ENCODE data around the gene SGMS1. TPM values are rescaled to one million over a fixed set of nuclear protein-coding genes. Genes with fewer than 3 reads are reported as not detected.

The SGMS1 gene
- total and polyA plus RNA-seq, 10 donors: 5.9 to 84.3 (median 34.6) TPM

DNA sequence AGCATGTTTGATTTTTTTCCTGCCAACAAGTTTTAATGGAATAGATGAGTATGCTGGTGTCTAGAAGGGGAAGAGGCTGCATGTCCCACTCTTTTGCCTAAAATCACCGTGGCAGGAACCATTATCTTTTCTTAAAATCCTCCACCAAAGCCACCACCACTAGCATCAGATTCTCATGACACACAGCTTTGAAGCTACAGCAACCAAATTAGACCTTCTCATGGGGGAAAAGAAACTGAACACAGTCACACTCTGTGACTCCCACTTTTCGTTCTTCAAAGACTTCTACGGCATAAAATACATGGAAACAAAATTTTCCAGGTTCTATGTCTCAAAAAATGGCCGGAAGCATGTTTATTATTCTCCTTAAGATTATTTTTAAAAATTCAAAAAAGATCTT lies 81.8 kb downstream of the SGMS1 start:
- peaks cover 25 to 75% (median 48%) of the 10 kb centered on the region in 6 donors for H3K4me1 ChIP-seq
- DNase-seq: no peak
- TF ChIP-seq, protein P1, sequence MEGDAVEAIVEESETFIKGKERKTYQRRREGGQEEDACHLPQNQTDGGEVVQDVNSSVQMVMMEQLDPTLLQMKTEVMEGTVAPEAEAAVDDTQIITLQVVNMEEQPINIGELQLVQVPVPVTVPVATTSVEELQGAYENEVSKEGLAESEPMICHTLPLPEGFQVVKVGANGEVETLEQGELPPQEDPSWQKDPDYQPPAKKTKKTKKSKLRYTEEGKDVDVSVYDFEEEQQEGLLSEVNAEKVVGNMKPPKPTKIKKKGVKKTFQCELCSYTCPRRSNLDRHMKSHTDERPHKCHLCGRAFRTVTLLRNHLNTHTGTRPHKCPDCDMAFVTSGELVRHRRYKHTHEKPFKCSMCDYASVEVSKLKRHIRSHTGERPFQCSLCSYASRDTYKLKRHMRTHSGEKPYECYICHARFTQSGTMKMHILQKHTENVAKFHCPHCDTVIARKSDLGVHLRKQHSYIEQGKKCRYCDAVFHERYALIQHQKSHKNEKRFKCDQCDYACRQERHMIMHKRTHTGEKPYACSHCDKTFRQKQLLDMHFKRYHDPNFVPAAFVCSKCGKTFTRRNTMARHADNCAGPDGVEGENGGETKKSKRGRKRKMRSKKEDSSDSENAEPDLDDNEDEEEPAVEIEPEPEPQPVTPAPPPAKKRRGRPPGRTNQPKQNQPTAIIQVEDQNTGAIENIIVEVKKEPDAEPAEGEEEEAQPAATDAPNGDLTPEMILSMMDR (IDR thresholded peaks at IDR 0.05 in 8 of 11, conservative IDR thresholded peaks at IDR 0.05 in 3 of 11): no peak
- TF ChIP-seq POLR2A (IDR thresholded peaks at IDR 0.05) (no peak), POLR2AphosphoS5 (IDR thresholded peaks at IDR 0.05) (no peak)
- no peak overlapping the region for H3K27ac ChIP-seq
- intact Hi-C loops (cut with DNase I; ENCODE audit: low total_unique reads): no loop called here
- H3K27me3 ChIP-seq (replicated peaks in 1 of 7): no peaks in the 10 kb centered on the region
- no peak overlapping the region for H3K4me3 ChIP-seq
- no peaks in the 10 kb centered on the region for H3K36me3 ChIP-seq
- 69 to 85% (median 72%) methylated on average over 4 of the region's 4 CpGs for WGBS, 5 donors
- H3K9me3 ChIP-seq: no peaks in the 10 kb centered on the region

- 65 to 94% (median 85%) methylated on average over 2 of the region's 2 CpGs for WGBS, 5 donors
- Histone ChIP-seq H3K4me3 (no peak overlapping the region), H3K36me3 (no peaks in the 10 kb centered on the region), H3K27me3 (replicated peaks in 1 of 7) (no peaks in the 10 kb centered on the region), H3K4me1 (peaks cover 25 to 75% (median 48%) of the 10 kb centered on the region in 6 donors), H3K27ac (no peak overlapping the region), H3K9me3 (no peaks in the 10 kb centered on the region)
- intact Hi-C loops (cut with DNase I; ENCODE audit: low total_unique reads): no loop called here
- TF ChIP-seq POLR2A (IDR thresholded peaks at IDR 0.05): no peak
- TF ChIP-seq, protein P1 (IDR thresholded peaks at IDR 0.05 in 8 of 11, conservative IDR thresholded peaks at IDR 0.05 in 3 of 11): no peak
- TF ChIP-seq POLR2AphosphoS5 (IDR thresholded peaks at IDR 0.05): no peak
- DNase-seq: no peak
Measured at GRCh38 chr10:50541317-50541716, 82.4 kb downstream of the SGMS1 start.

- H3K9me3 ChIP-seq: no peaks in the 10 kb centered on the region
- H3K36me3 ChIP-seq: no peaks in the 10 kb centered on the region
- peaks cover 25 to 74% (median 48%) of the 10 kb centered on the region in 6 donors for H3K4me1 ChIP-seq
- no peak overlapping the region for H3K4me3 ChIP-seq
- no peak overlapping the region for H3K27ac ChIP-seq
- WGBS, 5 donors: 85 to 94% (median 93%) methylated on average over 1 of the region's 1 CpG
- intact Hi-C loops (cut with DNase I; ENCODE audit: low total_unique reads): no loop called here
- TF ChIP-seq, protein P1 (IDR thresholded peaks at IDR 0.05 in 8 of 11, conservative IDR thresholded peaks at IDR 0.05 in 3 of 11): no peak
- no peak for TF ChIP-seq POLR2A (IDR thresholded peaks at IDR 0.05)
- TF ChIP-seq POLR2AphosphoS5 (IDR thresholded peaks at IDR 0.05): no peak
- H3K27me3 ChIP-seq (replicated peaks in 1 of 7): no peaks in the 10 kb centered on the region
- no peak for DNase-seq
Measured at GRCh38 chr10:50540826-50541122, 83.0 kb downstream of the SGMS1 start.

GRCh38 chr10:50540069-50540825 lies 83.5 kb downstream of the SGMS1 start:
- H3K27ac ChIP-seq: no peak overlapping the region
- H3K4me1 ChIP-seq: peaks cover 25 to 68% (median 48%) of the 10 kb centered on the region in 6 donors
- H3K4me3 ChIP-seq: no peak overlapping the region
- H3K27me3 ChIP-seq (replicated peaks in 1 of 7): no peaks in the 10 kb centered on the region
- no peak for DNase-seq
- H3K9me3 ChIP-seq: no peaks in the 10 kb centered on the region
- no peaks in the 10 kb centered on the region for H3K36me3 ChIP-seq
- TF ChIP-seq, protein P1 (IDR thresholded peaks at IDR 0.05 in 8 of 11, conservative IDR thresholded peaks at IDR 0.05 in 3 of 11): no peak
- TF ChIP-seq POLR2AphosphoS5 (IDR thresholded peaks at IDR 0.05): no peak
- WGBS, 5 donors: 39 to 58% (median 42%) methylated on average over 3 of the region's 3 CpGs
- intact Hi-C loops (cut with DNase I; ENCODE audit: low total_unique reads): no loop called here
